GM12892 (cell line): ENCODE results near the gene BAZ2B.

Source experiments
- POLR2A ChIP-seq: IDR thresholded peaks from 2 replicates; pipeline ENCODE4 v1.6.1; 2011; ENCODE audit warnings: low read depth, low read length, control low read depth
- TAF1 ChIP-seq: IDR thresholded peaks from 2 replicates; pipeline ENCODE4 v1.6.1; 2011; ENCODE audit warnings: low read depth, mild to moderate bottlenecking, control low read depth, low read length, borderline replicate concordance

DNA sequence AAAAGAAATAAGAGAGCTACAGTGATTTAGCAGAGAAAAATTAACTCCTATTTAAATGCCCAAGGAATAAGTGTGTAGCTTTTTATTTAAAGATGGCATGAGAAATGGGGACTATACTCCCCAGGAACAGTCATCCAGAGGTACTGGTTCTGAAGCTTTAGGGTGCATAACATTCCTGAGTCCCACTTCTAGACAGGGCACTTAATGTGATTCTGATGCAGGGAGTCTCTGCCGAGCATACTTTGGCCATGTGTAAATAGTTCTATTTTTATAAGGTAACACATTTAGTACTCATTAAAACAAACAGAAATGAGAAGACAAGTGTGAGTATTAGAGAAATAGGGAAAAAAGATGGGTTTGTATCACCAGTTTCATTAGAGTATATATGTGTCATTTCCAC lies 175.2 kb downstream of the BAZ2B start:
- TF ChIP-seq POLR2A (no peak), TAF1 (no peak)
